Liver (tissue), 9 donors: ENCODE results near the gene ENPP7. TPM values are rescaled to one million over a fixed set of nuclear protein-coding genes. Genes with fewer than 3 reads are reported as not detected.

ENCODE experiments used
- DNase-seq: peaks from one replicate; pipeline ENCODE4 v3.0.0-alpha.2; 2017; ENCODE audit warnings: low spot score
- H3K27ac ChIP-seq, 2 donors: one replicate each; pipeline ENCODE4 v1.7.0; 2013; ENCODE audit warnings: inconsistent platforms in 2 of 2, low read length in 2 of 2, control low read depth in 1 of 2, low read depth in 1 of 2, mild to moderate bottlenecking in 1 of 2
- H3K27me3 ChIP-seq, 4 donors: one replicate each; pipeline versions ENCODE4 v1.6.1 to v1.7.0; 2013; ENCODE audit warnings: low read length in 3 of 4, inconsistent platforms in 1 of 4, mild to moderate bottlenecking in 1 of 4, moderate library complexity in 1 of 4; ENCODE audit not compliant: control insufficient read depth in 4 of 4, insufficient read depth in 4 of 4
- H3K36me3 ChIP-seq, 4 donors: one replicate each; pipeline versions ENCODE4 v1.6.1 to v1.7.0; 2013; ENCODE audit warnings: low read length in 3 of 4, mild to moderate bottlenecking in 3 of 4, low read depth in 1 of 4, moderate library complexity in 1 of 4; ENCODE audit not compliant: control insufficient read depth in 4 of 4, insufficient read depth in 3 of 4
- H3K4me1 ChIP-seq, 4 donors: one replicate each; pipeline versions ENCODE4 v1.6.1 to v1.7.0; 2013; ENCODE audit warnings: low read length in 3 of 4, mild to moderate bottlenecking in 3 of 4, moderate library complexity in 1 of 4; ENCODE audit not compliant: control insufficient read depth in 4 of 4, insufficient read depth in 4 of 4
- H3K4me3 ChIP-seq, 3 donors: one replicate each; pipeline versions ENCODE4 v1.6.1 to v1.7.0; 2013; ENCODE audit warnings: low read length in 3 of 3, control low read depth in 1 of 3, low read depth in 1 of 3, mild to moderate bottlenecking in 1 of 3
- H3K9ac ChIP-seq, 2 donors: one replicate each; pipeline ENCODE4 v1.7.0; 2013; ENCODE audit warnings: low read length in 2 of 2, mild to moderate bottlenecking in 2 of 2, moderate library complexity in 2 of 2, control low read depth in 1 of 2, low read depth in 1 of 2
- H3K9me3 ChIP-seq, 4 donors: one replicate each; pipeline versions ENCODE4 v1.6.1 to v1.7.0; 2013; ENCODE audit warnings: low read length in 3 of 4; ENCODE audit not compliant: control insufficient read depth in 4 of 4
- CTCF ChIP-seq: fragments of 150-350 bp; IDR thresholded peaks from 2 replicates; pipeline ENCODE4 v1.5.1; 2017; ENCODE audit warnings: improper control_type of control experiment, low read depth, low read length; ENCODE audit not compliant: missing input control
- EGR1 ChIP-seq, 2 donors: IDR thresholded peaks; 2 replicates each; pipeline ENCODE4 v1.6.1; 2016 to 2018; ENCODE audit warnings: antibody characterized with exemption in 2 of 2, low read depth in 2 of 2
- ZBTB33 ChIP-seq: IDR thresholded peaks from 2 replicates; pipeline ENCODE4 v1.6.1; 2016; ENCODE audit warnings: antibody characterized with exemption
- WGBS: extraction: QIAGEN DNeasy Blood & Tissue Kit; methylation state at CpG from one replicate; pipeline ENCODE4 v1.1.7; 2013; 5-methylcytosine and 5-hydroxymethylcytosine counted together
- polyA plus RNA-seq, 2 donors: library from polyadenylated mRNA; stranded (reverse) in 1 of 2; unstranded in 1 of 2; fragments of 200-250 nt in 1 of 2; fragments of >200 nt in 1 of 2; fragmentation: Nextera tagmentation in 1 of 2; extraction: Ambion mirVana in 1 of 2; gene quantifications; one replicate each; pipeline versions ENCODE4 v1.2.1 to v1.2.3, GENCODE V29; 2013 to 2015
- total RNA-seq, 2 donors: library from RNA; depleted of rRNA; stranded (reverse); fragments of >200 nt; gene quantifications; one replicate each; pipeline ENCODE4 v1.2.3, GENCODE V29; 2014
- donor health status: healthy.
- donor health status: healthy.
- donor health status: healthy.
- donor health status: healthy.
- donor health status: healthy.

Gene ENPP7
- total and polyA plus RNA-seq, 4 donors, result 1.7 to 12.0 (median 3.9) TPM

GRCh38 chr17:79777120-79777893, 46.6 kb downstream of the ENPP7 start:
- peak overlapping the region in 1 of 2 donors; percentile 18 for H3K27ac ChIP-seq
- H3K9ac ChIP-seq, result no peak overlapping the region
- peaks cover 6 to 29% (median 17%) of the 10 kb centered on the region in 4 donors for H3K4me1 ChIP-seq
- no peaks in the 10 kb centered on the region for H3K36me3 ChIP-seq
- H3K4me3 ChIP-seq, result peak overlapping the region in 1 of 3 donors; percentile 63
- DNase-seq, result no peak
- H3K9me3 ChIP-seq, result peaks cover 0 to 4% (median 0%) of the 10 kb centered on the region in 4 donors
- peaks cover 0 to 18% (median 6%) of the 10 kb centered on the region in 4 donors for H3K27me3 ChIP-seq
- TF ChIP-seq CTCF (peak; percentile 9), ZBTB33 (no peak)
- WGBS, result 3% methylated on average over 51 of the region's 51 CpGs

- Histone ChIP-seq H3K9ac (no peak within 1 kb of the TSS), H3K27ac (peak within 1 kb of the TSS in 1 of 2 donors; percentile 18)
- DNase-seq, result peak; percentile 80
Observed at GRCh38 chr17:79777894-79778503, 47.3 kb downstream of the ENPP7 start, which contains the start of gene CBX2. TSS of gene CBX2 (plus strand) at chr17:79778148. CDS start at chr17:79778236, 88 bp downstream.

More at GRCh38 chr17:79777894-79778503, 47.3 kb downstream of the ENPP7 start, which contains the start of gene CBX2:
- H3K4me1 ChIP-seq, result peaks cover 6 to 29% (median 17%) of the 10 kb centered on the region in 4 donors
- peaks cover 0 to 18% (median 6%) of the 10 kb centered on the region in 4 donors for H3K27me3 ChIP-seq
- WGBS, result 1% methylated on average over 96 of the region's 96 CpGs
- peaks cover 0 to 4% (median 0%) of the 10 kb centered on the region in 4 donors for H3K9me3 ChIP-seq
- TF ChIP-seq ZBTB33, result no peak
- TF ChIP-seq EGR1 (IDR thresholded peaks at IDR 0.05; ENCODE audit: low read depth in 2 of 2), result peak in 1 of 2 donors; percentile 26
- H3K36me3 ChIP-seq, result no peaks in the 10 kb centered on the region
- peak within 1 kb of the TSS in 2 of 3 donors; percentile 40 to 63 for H3K4me3 ChIP-seq
